HL-60 (cell line): ENCODE results near the gene GTF2IRD1.

Experiments
- DNase-seq, 2 experiments: peaks; one replicate each; pipeline ENCODE4 v3.0.0-alpha.2; 2010 to 2020; ENCODE audit warnings: low read depth in 1 of 2, low spot score in 1 of 2
- H3K27ac ChIP-seq: fragments of 250-450 bp; sonication (Bioruptor Pico); replicated peaks from 2 replicates; pipeline ENCODE4 v1.5.1; 2020; ENCODE audit warnings: mild to moderate bottlenecking, moderate library complexity
- H3K27me3 ChIP-seq: fragments of 250-450 bp; sonication (Bioruptor Pico); 2 replicates; pipeline ENCODE4 v1.5.1; 2021; ENCODE audit warnings: mild to moderate bottlenecking, moderate library complexity; ENCODE audit not compliant: insufficient read depth, poor library complexity, severe bottlenecking
- H3K4me3 ChIP-seq: replicated peaks from 2 replicates; pipeline ENCODE4 v1.5.1; 2011; ENCODE audit warnings: mild to moderate bottlenecking, control low read depth, low read length; ENCODE audit not compliant: insufficient read depth
- GABPA ChIP-seq: IDR thresholded peaks from 2 replicates; pipeline ENCODE4 v1.6.1; 2012; ENCODE audit warnings: low read depth
- POLR2AphosphoS5 ChIP-seq: IDR thresholded peaks from 2 replicates; pipeline ENCODE4 v1.6.1; 2012; ENCODE audit warnings: low read depth
- SPI1 ChIP-seq: IDR thresholded peaks from 2 replicates; pipeline ENCODE4 v1.6.1; 2012; ENCODE audit warnings: low read depth, mild to moderate bottlenecking, borderline replicate concordance
- TF ChIP-seq, protein P1 (sequence below): IDR thresholded peaks from 2 replicates; pipeline ENCODE4 v1.6.1; 2012; ENCODE audit warnings: low read depth; ENCODE audit not compliant: insufficient replicate concordance
- TF ChIP-seq, protein P2 (sequence below): IDR thresholded peaks from one replicate; pipeline ENCODE4 v1.5.1; 2011; ENCODE audit warnings: low read length, control low read depth, inconsistent platforms; ENCODE audit not compliant: insufficient read depth

GTF2IRD1 gene

DNA sequence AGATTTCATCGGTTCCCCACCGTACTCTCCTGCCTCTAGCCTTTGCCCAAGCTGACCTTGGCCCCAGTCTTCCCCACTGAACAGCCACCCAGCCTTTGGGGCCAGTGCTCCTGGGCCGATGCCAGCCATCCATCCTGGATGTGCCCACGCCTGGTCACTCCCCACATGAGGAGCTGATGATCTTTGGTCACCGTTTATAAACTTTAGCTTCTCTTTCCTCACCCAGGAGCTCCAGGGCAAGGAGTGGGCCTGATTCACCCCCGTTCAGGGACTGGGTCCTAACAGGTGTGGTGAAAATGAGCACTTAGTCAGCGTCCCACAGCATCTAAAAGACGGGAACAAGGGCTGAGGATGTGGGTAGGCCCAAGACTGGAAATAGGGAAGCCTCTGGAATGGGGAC is 22.9 kb downstream of the GTF2IRD1 start:
- TF ChIP-seq GABPA, result no peak
- TF ChIP-seq, protein P1, sequence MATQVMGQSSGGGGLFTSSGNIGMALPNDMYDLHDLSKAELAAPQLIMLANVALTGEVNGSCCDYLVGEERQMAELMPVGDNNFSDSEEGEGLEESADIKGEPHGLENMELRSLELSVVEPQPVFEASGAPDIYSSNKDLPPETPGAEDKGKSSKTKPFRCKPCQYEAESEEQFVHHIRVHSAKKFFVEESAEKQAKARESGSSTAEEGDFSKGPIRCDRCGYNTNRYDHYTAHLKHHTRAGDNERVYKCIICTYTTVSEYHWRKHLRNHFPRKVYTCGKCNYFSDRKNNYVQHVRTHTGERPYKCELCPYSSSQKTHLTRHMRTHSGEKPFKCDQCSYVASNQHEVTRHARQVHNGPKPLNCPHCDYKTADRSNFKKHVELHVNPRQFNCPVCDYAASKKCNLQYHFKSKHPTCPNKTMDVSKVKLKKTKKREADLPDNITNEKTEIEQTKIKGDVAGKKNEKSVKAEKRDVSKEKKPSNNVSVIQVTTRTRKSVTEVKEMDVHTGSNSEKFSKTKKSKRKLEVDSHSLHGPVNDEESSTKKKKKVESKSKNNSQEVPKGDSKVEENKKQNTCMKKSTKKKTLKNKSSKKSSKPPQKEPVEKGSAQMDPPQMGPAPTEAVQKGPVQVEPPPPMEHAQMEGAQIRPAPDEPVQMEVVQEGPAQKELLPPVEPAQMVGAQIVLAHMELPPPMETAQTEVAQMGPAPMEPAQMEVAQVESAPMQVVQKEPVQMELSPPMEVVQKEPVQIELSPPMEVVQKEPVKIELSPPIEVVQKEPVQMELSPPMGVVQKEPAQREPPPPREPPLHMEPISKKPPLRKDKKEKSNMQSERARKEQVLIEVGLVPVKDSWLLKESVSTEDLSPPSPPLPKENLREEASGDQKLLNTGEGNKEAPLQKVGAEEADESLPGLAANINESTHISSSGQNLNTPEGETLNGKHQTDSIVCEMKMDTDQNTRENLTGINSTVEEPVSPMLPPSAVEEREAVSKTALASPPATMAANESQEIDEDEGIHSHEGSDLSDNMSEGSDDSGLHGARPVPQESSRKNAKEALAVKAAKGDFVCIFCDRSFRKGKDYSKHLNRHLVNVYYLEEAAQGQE, result no peak
- TF ChIP-seq POLR2AphosphoS5, result no peak
- no peak for TF ChIP-seq SPI1
- TF ChIP-seq, protein P2, sequence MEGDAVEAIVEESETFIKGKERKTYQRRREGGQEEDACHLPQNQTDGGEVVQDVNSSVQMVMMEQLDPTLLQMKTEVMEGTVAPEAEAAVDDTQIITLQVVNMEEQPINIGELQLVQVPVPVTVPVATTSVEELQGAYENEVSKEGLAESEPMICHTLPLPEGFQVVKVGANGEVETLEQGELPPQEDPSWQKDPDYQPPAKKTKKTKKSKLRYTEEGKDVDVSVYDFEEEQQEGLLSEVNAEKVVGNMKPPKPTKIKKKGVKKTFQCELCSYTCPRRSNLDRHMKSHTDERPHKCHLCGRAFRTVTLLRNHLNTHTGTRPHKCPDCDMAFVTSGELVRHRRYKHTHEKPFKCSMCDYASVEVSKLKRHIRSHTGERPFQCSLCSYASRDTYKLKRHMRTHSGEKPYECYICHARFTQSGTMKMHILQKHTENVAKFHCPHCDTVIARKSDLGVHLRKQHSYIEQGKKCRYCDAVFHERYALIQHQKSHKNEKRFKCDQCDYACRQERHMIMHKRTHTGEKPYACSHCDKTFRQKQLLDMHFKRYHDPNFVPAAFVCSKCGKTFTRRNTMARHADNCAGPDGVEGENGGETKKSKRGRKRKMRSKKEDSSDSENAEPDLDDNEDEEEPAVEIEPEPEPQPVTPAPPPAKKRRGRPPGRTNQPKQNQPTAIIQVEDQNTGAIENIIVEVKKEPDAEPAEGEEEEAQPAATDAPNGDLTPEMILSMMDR, result no peak
- no peak overlapping the region for H3K4me3 ChIP-seq
- no peak overlapping the region for H3K27ac ChIP-seq
- DNase-seq, result no peak
- H3K27me3 ChIP-seq, result no peaks in the 10 kb centered on the region

DNA sequence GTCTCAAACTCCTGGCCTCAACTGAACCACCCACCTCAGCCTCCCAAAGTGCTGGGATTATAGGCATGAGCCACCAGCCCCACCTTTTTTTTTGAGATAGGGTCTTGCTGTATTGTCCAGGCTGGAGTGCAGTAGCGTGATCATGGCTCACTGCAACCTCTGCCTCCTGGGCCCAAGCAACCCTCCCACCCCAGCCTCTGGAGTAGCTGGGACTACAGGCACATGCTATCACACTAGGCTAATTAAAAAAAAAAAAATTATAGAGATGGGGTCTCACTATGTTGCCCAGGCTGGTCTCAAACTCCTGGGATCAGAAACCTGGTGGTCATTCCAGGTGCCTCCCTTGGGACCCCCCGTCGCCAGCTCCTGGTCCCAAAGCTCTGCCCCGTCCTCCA is 25.0 kb downstream of the GTF2IRD1 start:
- Histone ChIP-seq H3K27me3 (no peaks in the 10 kb centered on the region), H3K27ac (no peak overlapping the region), H3K4me3 (no peak overlapping the region)
- TF ChIP-seq GABPA, result no peak
- TF ChIP-seq, protein P2, result no peak
- no peak for DNase-seq

DNA sequence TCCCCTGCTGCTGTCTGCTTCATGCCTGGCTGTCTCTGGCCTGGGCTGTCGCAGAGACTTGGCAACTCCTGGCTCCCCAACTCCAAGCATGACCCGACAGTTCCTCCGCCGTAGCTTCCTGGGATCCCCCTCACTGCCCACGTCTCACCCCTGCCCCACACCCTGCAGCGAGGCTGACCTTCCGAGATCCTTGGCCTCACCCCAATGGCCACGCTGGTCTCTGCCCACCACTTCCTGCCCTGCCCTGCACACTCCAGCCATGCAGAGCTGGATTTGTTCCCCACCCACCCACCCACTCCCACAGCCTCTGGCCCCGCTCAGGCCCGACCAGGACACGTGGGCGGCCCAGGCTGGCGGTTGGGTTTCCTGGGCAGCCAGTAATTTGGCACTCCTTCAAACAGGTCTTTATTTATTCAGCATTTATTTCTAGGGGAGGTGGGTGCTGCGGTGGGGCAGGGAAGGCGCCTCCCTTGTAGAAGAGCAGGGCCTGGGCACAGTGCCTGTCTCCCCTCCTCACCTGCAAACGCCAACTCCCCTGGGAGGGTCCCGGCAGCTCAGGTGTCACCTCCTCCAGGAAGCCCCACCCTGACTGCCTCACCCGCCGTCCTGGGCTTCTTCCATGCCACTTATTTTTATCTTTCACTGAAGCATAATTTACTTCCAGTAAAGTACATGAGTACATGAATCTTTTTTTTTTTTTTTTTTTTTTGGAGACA is 25.5 kb downstream of the GTF2IRD1 start:
- H3K27ac ChIP-seq, result no peak overlapping the region
- H3K27me3 ChIP-seq, result no peaks in the 10 kb centered on the region
- DNase-seq, result no peak
- no peak overlapping the region for H3K4me3 ChIP-seq
- TF ChIP-seq POLR2AphosphoS5 (no peak), GABPA (no peak)
- TF ChIP-seq, protein P1, result no peak
- TF ChIP-seq, protein P2, result no peak
